Activated CD4-positive, alpha-beta T cell treated with anti-CD3 and anti-CD28 coated beads, Interleukin-2, amount 50 U/mL, for 48 hours (primary cell): ENCODE measurements around the gene ANKRD37.

ENCODE experiments used
- DNase-seq, 2 experiments: peaks; one replicate each; pipeline ENCODE4 v3.0.0-alpha.2; 2020

The ANKRD37 gene

DNA sequence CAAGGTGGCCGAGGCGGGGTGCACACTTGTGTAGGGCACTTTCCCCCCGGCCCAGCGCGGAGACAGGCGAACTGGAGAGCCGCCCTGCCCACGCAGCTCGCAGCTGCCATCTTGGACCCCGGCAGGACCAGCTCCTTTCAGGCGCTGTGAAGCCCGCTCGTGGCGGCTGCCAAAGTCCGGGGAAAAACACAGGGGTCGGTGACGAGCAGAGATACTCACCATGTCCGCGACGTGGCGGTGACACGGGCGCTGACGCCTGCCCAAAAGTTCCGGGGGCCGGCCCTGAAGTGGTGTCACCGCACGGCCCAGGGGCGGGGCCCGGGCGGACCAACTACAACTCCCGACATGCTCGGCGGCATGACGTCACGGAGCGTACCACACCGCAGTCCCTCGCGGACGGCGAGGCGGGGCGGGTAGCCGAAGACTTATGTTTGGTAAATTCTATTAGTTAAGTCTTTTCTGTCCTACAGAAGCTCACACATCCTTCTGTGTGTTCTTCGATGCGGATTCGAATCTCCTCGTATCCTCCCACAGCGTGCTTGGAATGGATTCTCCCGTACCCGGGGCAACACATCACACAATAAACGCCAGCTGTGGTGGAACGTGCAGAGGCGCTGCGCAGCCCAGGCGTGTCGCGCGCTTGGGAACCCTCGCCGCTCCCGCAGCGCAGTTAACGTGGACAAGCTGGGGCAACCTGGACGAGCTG, 29.2 kb downstream of the ANKRD37 start, which contains the start of gene UFSP2:
UFSP2 (minus strand) TSS at position 318 of the 706 bp plus-strand sequence; CDS start at position 222, 96 bp downstream.
- DNase-seq, result peak; percentile 81 to 85

DNA sequence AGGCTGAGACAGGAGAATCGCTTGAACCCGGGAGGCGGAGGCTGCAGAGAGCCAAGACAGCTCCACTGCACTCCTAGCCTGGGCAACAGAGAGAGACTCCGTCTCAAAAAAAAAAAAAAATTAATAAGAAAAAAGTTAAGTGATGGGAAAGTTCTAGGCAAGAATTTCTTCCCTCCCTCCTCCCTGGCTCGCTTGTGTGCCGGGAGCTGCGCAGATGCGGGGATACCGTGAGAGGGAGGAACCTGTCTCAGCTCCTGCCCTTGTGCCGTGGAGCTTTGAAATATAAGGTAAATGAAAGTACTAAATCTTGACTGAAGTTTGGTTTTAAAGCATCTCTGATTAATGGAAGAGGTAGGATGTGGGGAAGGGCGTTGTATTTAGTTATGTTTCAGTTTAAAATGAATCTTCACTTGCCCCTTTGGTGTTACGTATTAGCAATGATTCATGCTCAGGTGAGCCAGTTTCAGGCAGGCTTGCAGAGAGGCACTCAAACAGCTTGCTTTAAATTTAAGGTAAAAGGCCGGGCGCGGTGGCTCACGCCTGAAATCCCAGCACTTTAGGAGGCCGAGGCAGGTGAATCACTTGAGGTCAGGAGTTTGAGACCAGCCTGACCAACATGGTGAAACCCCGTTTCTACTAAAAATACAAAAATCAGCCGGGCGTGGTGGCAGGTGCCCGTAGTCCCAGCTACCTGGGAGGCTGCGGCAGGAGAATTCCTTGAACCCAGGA, 30.5 kb downstream of the ANKRD37 start:
- DNase-seq, result no peak

DNA sequence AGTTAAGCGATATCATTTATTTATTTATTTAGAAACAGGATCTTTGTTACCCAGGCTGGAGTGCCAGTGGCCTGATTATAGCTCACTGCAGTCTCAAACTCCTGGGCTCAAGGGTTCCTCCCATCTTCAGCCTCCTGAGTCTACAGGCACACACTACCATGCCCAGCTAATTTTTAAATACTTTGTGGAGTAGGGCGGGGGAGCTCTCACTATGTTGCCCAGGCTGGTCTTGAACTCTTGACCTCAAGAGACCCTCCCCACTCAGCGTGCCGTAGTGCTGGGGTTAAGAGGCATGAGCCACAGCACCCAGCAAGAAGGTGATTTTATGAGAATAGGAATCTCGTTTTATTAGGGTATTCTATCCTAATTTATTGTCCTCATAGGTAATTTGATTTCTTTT, 33.0 kb downstream of the ANKRD37 start:
- DNase-seq, result no peak

DNA sequence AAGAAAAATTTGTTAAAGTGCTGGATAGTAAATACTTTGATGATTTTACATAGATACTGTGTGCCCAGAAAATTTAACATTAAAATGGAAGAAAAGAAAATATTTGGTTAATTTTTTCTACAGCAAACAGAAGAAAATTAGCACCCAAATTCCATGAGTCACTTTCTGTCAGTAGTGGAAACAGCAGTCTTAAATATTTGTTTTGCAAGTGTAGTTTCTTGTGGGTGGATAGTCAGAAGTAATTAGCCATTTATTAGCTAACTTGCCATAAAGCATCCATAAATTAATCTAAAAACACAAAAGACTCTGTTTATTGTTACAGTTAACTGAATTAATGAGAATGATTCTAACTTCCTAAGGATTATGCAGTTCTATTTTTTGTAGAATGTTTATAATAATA, 38.8 kb downstream of the ANKRD37 start:
- DNase-seq, result no peak

DNA sequence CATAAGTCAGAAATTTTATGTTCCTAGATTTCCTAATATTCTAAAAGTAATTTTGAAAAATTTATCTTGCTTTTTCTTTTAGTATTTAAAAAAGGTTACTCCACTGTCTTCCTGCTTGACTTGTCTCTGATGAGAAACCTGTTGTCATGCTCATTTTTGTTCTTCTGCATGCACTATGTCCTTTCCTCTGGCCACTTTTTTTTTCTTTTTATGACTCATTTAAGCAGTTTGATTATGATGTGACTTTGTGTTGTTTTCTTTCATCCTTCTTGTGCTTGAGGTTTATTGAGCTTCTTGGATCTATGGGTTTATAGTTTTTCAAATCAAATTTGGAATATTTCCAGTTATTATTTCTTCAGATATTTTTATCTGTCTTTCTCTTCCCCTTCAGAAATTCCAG, 41.2 kb downstream of the ANKRD37 start:
- no peak for DNase-seq

DNA sequence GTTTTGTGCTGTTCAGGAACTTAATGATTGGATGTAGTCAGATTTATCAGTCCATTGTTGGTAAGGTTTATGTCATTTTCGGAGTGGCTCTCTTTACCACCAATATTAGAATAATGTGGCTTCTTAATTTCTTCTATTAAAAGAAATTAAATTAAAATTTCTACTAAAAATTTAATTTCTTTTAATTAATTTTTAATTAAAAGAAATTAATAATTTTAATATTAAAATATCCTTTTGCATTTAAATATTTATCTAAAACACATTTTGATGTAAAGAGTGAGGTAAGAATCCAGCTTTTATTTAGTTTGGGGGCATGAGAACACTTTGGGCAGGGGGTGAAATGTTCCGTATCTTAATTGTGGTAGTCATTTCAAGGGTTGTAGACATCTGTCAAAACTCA, 44.8 kb downstream of the ANKRD37 start:
- no peak for DNase-seq

DNA sequence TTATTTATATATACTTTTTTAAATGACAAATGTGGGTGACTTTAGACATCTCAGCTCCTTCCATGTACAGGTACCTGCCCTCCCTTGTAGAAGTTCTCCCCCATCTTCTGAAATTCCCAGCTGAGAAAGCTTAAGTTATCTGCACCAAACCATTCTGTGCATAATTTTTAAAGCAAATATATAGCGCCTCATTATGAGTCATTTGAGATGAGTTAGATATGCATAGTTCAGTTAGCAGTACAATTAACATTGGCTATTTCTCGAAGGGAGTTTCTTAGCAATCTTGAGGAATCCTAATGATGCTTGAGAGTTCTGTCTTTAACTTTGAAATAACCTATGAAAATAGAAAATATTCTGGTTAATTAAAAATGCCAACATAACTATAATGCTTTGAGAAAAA, 48.6 kb downstream of the ANKRD37 start:
- no peak for DNase-seq
